ENCODE measurements around the gene SIX2.

DNA sequence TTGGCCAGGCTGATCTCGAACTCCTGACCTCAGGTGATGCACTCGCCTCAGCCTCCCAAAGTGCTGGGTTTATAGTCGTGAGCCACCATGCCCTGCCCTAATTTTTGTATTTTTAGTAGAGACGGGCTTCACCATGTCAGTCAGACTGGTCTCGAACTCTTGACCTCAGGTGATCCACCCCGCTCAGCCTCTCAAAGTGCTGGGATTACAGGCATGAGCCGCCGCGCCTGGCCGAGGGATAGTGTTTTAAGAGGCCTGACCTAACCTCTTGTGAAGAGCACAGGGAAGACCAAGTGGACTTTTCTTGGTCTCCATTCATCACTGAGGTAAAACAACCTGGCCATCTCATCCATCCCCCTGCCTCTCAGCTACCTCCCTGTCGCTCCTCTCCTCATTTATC lies 29.7 kb downstream of the SIX2 start:
- TF ChIP-seq CTCF (IDR thresholded peaks at IDR 0.05 in 4 of 5, conservative IDR thresholded peaks at IDR 0.05 in 1 of 5) (no peak), POLR2A (IDR thresholded peaks at IDR 0.05) (no peak)
